Measurements from ENCODE around the gene NTPCR.

NTPCR gene

DNA sequence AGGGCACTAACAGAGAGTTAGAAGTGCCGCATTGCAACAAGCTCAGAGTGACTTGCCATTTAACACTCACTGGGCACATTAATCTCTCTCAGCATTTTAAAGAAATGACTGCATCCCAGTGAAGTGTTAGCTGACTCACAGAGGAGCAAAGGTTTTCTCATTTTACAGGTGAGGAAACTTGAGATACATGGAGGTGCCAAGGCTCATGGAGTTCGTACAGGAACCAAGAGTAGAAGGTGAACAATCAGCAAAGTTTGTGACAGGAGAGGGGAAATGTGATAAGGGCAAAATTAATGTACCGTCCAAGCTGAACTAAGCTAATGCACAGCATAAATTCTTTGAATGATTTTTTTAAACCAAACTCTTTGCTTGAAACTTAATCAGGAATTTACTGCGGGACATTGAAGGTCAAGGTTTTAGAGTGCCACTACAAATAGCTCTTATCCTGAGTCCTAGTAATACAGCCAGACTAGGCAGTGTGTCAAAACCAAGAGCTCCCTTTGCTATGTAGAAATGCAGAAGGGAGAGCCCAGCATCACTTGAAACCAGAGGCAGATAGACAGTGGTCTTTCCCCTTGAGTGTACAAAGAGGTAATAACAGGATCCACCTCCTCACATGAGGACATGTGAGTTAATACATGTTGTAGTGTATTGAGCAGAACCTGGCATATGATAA is 22.4 kb upstream of the NTPCR start:
- no peak for DNase-seq

DNA sequence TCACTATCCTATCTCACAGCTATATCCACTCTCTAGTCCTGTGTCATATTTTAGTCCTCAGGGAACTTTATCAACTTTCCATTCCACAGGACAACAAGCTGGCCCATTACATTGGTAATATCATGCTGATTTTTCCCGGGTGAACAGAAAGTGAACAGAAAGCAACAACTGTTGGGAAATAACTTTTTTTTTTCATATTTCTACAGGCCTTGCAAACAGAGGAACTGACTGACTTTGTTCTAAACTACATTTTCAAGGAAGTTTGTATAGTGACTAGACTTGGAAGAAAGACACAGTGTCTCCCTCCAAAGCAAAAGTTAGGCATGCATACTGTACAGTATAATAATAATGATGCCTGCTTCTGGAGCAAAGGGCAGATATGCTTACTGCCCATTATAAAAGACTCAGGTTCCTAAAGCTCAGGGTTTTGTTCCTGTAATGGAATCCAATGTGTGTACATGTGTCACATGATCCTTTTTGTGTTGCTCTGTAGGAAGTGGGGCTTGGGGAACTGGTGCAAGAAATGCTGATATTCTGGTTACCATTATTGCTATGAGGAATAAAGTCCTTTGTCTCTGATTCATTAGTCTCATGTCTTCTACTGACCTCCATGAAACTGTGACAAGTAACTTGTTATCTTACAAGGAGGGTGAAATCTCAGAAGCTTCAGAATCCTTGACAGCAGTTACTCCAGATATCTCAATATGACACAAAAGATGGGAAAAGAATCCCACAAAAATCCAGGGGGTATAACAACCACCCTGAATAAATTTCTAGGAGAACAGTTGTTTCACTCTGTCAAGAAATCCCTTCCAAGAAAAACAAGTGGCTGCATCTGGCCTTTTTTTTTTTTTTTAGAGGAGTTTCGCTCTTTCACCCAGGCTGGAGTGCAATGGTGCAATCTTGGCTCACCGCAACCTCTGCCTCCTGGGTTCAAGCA is 17.7 kb upstream of the NTPCR start:
- no peak for DNase-seq

DNA sequence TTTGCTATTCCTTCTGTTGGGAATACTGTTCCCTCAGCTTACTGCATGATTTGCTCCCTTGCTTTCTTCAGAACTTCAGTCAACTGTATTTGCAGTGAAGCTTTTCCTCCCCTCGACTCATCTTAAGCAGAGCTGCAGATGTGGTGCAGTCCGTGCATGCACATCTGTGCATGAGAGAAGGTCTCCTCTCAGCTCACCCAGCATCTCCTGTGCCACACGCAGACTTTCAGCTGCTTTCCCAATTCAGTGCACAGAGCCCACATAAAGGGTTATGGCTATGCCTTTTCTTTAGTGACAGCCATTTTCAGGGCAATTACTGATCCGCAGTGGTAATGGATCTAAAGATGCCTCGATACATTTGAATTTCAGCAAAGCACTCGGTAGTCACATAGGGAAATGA is 13.5 kb upstream of the NTPCR start:
- no peak for DNase-seq

DNA sequence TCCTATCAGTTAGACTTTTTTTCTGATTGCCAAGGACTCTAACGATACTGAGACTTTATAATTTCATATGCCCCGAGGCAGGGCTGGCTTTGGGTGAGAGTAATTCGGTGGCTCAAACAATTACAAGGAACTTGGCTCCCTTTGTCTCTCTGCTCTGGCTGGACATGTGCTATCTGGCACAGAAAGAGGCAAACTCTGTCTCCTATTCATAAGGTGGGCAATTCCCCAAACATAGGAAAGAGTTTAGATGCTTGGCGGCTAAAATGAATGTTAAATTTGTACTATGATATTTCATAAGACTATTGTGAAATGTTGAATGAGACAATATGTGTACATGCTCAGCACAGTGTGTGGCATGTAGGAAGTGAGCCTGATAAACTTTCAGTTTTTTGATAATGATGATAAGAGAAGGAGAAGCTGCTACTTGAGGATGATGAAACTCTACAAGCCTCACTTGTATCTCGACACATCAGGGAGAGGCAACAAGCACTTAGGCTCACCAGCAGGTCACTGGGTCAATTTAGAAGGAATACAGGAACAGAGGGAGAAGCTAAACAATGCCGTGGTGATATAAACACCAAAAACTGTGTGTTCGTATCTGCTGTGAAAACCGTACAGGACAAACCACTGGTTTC is 12.6 kb upstream of the NTPCR start:
- DNase-seq = no peak

DNA sequence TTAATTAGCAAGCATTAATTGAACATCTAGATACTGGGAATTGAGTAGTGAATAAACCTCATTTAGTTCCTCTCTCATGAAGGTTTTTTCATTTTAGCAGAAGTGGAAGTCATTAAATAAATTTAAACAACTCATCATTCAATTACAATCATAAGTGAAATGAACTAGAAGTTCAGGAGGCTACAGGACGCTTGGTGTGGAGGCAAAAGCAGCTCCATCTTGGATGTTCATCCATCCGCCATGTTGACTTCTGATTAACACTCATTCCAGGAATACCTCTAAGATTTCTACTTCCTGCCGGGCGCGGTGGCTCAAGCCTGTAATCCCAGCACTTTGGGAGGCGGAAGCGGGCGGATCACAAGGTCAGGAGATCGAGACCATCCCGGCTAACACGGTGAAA is 11.5 kb upstream of the NTPCR start:
- no peak for DNase-seq

GRCh38 chr1:232939748-232940147 is 10.7 kb upstream of the NTPCR start:
- DNase-seq = no peak

DNA sequence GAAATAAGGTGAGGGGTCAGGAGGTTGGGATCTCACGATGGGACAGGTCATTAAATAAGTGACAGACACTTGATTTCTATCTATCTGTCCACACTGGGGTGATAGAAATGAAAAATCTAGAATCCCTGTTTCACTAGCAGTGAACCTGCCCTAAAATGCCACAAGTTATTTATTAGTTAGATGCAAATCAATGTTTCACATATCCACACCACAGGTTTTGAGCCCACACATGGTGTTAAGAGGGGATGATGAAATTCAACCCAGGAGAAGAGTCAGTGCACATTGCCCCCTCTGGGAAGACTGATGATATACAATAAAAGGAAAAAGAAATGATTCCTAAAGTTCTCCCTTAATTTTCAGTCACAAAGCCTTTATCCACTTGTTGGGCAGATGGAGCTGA is 10.1 kb upstream of the NTPCR start:
- DNase-seq = no peak

- no peak for DNase-seq
Measured at GRCh38 chr1:232942413-232943294, 7.8 kb upstream of the NTPCR start.

DNA sequence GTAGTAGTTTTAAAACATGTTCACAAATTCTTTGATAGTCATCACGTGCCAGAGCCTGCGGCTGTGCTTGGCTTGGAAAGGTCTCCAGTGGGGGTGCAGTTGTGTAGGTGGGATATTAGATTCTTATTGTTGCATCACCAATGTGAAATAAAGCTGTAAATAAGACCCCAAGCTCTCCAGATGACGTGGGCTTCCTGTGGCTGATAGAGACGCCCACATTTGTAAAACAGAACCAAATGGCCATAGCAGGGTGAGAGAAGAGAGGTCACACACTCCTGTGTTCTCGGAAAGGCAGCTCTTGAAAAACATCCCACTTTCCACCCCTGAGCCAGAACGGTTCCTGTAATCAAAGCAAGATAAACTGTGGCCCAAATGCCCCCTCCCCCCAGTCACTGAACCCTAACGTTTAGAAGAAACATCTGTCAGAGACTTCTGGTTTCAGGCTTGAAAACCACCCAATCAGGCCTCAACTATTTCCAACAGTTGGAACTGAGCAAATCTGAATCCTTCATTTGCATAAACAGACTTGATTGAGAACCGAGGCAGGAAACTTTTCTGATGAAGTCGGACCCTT is 6.6 kb upstream of the NTPCR start:
- no peak for DNase-seq

DNA sequence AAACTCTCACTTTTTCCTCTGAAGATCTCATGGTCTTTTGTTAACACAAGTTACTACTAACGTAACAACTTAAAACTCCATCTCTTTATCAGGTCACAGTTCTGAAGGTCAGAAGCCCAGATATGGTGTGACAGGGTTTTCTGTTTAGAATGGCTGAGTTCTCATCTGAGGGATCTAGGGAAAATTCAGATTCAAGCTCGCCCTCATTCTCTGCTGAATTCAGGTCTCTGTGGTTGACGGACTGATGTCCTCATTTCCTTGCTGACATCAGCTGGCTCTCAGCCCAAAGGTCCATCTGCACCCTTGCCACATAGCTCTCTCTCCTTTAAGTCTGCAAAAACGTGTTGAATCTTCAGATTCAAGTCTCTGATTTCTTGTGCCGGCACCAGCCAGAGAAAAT is 6.1 kb upstream of the NTPCR start:
- no peak for DNase-seq

DNA sequence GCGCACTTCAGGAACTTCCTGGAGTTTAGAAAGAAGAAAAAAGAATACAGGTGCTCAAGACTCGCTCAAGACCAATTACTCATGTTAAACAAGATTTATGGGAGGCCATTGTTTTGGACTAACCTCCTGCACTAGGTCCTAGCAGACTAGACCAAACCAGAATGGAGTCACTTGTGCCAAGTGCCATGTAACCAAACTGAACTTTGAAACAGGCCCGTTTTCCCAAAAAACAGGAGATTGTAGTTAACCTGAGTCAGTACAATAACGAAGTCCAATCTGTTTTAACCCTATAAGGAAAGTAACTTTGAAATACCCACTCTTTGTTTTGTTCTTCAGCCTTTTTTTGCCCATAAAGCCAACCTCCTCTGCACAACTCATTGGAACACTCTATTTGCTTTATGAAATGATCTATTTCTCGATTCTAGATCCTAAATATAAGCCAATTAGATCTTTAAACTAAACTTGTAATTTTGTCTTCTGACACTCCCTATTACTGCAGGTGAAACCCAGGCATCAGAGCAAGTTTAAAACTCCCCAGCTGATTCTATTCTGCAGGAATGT is 695 bp upstream of the NTPCR start:
- no peak for DNase-seq

DNA sequence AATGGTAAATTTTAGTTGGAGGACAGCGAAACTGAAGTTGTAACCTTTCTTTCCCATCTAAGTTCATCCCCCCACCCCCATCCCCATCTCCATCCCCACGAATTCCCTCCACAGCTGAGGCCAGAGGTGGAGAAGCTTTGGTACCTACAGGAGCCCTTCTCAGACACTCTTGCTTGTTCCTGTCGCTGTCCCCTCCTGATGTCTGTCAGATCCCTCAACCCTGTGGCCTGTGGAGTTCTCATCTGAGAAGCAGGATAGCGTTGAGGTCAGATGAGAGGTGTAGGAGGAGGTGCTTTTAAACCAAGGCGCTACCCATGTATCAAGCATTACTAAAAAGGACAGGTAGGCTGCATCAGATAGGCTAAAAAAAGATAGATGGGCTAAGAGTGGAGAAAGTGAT is 769 bp downstream of the NTPCR start:
- no peak for DNase-seq

GRCh38 chr1:232951605-232952004 is 1.2 kb downstream of the NTPCR start:
- no peak for DNase-seq

- DNase-seq = no peak
Measured at GRCh38 chr1:232952514-232953499, 2.4 kb downstream of the NTPCR start.

DNA sequence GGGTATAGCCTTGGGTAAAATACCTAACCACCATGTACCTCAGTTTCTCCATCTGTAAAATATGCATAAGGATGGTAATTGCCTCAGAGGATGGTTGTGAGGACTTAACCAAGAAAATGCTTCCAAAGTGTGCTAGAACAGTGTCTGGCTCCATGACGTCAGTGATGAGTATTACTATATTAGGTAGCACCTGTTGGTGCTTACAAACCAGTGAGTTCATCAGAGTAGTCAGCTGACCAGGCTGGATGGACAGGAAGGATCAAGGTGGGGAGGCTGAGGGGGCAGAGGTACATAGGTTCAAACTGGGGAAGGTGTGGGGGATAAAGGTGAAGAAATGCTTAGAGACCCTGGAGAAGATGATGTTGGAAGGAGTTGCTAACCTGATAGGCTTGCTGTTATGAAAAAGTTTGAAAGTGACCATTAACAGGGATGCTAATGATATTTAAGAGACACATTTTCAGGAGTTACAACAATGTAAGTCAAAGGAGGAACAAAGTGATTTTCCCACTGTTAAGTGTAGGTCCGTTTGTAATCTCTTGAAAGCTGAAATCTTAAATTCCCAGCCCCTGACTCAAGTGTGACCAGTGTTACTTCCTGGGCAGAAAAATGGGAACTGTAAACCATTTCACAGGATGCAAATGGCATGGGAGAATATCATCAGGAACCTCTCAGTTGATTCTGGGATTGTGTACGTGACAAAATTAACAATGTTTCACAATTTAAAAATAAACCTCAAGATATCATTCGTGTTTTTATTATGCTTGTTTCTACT is 4.4 kb downstream of the NTPCR start:
- DNase-seq = no peak

DNA sequence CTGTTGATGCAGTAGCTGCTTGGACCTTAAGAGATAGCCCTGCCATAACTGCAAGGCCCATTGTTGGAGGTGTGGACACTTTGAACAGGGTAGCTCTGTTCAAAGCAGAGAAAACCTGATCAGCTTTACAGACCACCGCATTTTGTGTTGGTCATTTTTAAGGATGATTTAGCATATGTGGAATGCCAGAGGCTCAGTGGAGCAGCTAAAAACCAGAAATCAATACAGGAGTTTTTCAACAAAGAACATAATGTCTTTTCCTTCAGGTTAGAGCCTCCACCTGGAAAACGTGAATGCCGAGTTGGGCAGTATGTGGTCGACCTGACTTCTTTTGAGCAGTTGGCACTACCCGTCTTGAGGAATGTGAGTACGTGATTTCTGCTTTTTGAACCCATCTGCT is 5.7 kb downstream of the NTPCR start:
- no peak for DNase-seq

DNA sequence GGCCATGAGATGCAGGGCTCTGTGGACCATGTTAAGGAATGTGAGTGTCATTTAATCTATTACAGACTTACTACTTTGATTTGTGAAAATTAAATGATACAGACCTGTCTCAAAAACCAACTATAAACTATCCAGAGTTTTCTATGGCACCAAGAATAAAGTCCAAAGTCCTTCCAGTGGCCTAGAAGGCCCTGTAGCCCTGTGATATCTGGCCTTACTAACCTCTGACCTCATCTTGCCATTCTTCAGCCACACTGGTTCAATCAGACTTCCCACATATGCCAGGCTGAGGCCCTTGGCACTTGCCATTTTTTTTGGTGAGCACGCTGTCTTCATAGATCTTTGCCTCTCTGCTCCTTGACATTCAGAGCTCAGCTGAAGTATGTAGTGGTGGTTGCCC is 7.7 kb downstream of the NTPCR start:
- DNase-seq = no peak

DNA sequence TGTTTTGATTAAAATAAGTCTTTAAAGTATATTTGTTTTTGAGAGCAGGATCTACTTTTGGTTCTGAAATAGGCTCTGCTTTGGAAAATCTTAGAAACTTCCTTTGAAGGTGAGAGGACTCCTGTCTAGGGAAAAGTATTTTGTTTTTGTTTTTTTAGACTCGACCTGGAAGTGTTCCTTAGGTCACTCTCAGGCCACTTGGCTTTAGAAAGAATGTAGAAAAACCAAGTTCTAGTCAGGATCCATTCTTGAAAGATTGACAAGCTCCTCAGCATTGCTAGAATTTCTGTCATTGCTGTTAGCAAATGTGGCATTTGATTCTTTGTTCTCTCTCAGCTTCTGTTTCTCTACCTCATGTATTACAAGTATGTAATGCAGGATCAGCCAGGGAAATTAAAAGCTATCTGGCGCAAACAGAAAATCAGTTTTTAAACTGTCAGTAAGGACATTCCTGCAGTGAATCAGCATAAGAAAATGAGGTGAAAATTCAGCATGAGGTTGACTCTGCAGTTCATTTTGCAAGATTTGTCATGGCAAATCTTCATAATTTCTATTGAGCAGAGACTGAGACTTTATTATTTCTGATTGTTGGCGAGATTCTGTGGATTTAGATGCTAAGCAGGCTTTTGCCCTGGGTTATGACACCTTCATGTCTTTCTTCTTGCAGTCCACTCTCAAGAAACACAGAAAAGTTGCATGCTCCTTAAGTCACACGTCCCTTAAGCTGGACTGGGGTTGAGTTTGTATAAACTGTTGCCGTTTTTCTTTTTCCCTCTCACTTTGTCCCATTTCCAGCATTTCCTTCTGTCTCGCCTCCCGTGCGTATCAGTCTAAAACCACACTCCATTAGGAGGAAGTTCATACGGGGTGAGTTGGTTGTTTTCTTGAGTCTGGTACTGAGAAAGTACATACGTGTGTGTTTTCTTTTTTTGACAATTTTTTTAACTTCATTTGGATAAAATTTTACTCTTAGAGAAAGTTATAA is 12.6 kb downstream of the NTPCR start:
- no peak for DNase-seq

- DNase-seq = no peak
Measured at GRCh38 chr1:232964601-232965000, 14.2 kb downstream of the NTPCR start.

Measured in cortex of kidney (tissue), 1 donor.